Daoy (cell line): ENCODE measurements around the gene OR2T1. TPM values are rescaled to one million over a fixed set of nuclear protein-coding genes. Genes with fewer than 3 reads are reported as not detected.
"Not testable (repeated sequence)": the region's sequence is repeated elsewhere in the genome, so short reads cannot be mapped to it uniquely, and the experiment has no call there.

ENCODE experiments used
- DNase-seq: peaks from one replicate; pipeline ENCODE4 v3.0.0-alpha.2; 2015; ENCODE audit warnings: low read depth
- total RNA-seq: library from RNA; depleted of rRNA; stranded (reverse); fragments of >200 nt; shearing (Covaris generic); gene quantifications from 2 replicates; pipeline ENCODE4 v1.2.3, GENCODE V29; 2014; rRNA removed

The OR2T1 gene
- total RNA-seq, 1 experiment from 2014 or later: not detected

DNA sequence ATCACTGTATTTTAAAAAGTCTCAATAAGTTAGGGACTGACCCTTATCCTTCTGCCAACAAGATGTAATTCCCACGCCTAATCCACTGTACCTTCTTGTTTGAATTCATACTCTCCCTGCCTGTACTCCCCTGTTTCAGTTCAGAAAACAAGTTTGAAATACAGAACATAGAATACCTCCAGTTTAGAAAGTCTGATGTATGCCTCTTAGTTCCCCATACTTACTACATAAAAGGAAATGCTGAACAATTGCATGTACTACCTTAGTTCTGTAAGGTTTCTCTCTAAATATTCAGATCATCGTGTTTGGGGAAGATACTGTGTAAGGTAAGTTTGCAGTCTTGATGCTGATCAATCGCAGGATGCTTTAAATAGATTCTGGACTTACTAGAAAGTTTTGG is 33.5 kb downstream of the OR2T1 start:
- not testable (repeated sequence) for DNase-seq

DNA sequence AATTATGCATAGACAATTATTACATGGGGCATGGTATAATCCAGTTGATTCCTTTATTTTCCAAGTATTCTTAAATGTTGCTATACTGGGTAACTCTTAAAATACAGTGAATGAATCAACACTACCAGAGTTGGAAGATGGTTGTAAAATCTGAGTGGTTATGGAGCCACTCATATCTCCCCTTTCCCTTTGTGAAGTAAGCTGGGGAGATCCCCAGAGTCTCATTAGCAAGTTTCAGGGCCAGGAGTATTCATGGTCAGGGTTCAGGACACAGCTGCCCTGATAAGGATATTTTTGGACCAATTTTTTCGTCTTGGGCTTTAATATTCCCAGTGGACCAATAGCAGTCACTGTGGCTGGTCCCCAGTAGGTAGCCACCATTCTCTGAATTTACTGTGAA is 35.8 kb downstream of the OR2T1 start:
- not testable (repeated sequence) for DNase-seq

DNA sequence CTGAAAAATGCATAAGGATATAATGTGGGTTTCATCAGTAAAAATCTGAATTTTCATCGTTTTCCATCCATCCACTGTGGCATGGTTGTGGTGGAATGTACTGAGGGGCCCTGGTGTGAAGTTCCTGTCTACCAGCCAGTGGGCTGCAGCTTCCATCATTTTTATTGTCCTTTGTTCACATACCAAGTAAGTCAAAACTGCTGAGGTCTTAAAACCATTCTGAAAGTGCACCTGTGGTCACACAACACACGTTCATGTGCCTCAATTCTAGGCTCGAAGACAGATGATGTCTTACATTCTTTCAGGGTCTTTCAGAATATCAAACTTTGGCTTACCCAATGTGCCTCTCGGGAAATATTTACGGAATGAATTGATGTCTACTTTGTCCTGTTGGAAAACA is 36.4 kb downstream of the OR2T1 start:
- DNase-seq: not testable (repeated sequence)

DNA sequence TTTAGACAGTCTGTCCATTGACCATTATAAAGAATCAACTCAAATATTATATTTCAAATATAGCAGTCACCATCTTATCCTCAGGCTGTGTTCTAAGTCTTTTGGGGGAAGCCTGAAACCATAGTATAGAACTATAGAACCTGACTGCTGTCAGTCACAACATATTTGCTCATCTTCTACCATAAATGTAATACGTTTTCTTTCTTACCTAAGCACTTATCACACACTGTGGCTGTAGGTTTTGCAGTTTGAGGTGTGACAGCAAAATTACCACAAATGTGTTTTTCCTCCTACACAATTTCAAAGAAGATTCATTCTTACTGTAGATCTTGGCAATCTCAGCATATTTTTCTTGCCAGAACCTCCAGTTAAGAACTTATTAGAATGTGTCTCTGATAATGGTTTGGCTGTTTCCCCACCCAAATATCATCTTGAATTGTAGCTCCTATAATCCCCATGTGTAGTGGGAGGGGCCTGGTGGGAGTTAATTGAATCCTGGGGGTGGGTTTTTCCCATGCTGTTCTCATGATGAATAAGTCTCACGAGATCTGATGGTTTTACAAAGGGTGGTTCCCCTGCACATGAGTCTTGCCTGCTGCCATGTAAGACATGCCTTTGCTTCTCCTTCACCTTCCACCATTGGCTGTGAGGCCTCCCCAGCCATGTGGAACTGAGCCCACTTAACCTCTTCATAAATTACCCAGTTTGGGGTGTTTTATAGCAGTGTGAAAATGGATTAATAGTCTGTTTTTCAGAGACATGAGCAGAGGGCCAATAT is 39.8 kb downstream of the OR2T1 start:
- DNase-seq: not testable (repeated sequence)

DNA sequence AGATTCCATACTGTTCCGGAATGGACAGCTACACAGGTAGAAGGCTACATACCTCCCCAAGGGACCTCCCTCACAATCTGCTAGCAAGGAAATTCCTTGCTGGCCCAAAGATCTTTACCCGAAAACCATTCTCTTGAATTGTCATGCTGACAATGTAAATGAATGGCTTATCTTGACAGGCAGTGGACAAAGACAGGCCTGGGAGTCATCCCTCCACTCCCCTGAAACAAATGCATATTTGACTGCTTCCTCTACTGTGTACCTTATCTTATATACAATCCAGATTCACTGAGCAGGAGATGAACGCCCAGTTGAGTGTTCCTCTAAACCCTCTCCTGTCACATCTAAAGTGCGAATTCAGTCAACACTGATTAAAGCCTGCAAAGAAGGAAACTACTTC is 41.8 kb downstream of the OR2T1 start:
- DNase-seq: not testable (repeated sequence)

DNA sequence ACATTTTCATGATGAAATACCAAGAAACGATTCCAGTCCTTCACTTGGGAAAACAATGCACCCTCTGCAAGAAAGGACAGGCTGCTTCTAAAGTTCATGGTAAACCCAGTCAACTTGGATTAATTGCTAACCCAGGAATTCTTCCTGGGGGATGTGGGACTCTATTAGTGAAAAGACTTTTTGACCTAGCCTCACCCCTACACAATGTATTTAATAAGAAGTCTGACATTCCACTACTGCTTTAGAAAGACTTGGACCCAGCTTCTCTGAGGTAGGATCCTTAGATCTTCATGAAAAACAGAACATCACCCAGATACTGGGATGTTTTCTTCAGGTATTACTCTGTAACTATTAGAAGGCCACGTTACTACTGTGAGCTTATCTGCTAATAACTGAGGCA is 42.6 kb downstream of the OR2T1 start, which contains the start of gene OR2T2:
TSS of gene OR2T2 (plus strand) at position 239 of the 400 bp plus-strand sequence. CDS start 7,161 bp downstream, outside the sequence.
- not testable (repeated sequence) for DNase-seq

DNA sequence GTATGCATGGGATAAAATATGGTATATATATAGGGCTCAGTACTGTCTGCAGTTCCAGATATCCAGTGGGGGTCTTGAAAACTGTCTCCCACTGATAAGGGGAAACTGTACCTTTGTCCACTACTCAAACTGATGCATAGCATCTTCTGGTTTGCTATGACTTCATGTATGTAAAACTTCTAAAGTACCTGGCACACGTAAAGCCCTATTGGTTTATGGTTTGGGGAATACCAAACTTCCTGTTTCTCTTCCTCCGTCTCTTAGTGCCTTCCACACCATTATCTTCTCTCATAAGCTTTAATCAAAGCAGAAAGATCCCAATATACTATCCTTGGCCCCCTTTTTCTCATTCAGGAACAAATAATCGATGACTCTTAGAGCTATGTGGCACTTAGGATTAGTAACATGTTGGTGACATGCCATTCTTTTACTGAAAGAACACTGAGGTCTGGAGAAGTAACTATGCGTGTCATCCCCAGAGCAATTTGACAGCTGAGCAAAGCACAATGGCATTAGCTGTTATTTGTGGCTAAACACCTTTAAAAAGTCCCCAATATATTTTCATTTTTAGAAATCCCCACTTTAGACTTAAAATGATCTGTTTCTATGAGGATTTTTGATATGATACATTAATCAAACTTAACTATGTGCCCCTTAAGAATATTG is 45.7 kb downstream of the OR2T1 start:
- DNase-seq: not testable (repeated sequence)

DNA sequence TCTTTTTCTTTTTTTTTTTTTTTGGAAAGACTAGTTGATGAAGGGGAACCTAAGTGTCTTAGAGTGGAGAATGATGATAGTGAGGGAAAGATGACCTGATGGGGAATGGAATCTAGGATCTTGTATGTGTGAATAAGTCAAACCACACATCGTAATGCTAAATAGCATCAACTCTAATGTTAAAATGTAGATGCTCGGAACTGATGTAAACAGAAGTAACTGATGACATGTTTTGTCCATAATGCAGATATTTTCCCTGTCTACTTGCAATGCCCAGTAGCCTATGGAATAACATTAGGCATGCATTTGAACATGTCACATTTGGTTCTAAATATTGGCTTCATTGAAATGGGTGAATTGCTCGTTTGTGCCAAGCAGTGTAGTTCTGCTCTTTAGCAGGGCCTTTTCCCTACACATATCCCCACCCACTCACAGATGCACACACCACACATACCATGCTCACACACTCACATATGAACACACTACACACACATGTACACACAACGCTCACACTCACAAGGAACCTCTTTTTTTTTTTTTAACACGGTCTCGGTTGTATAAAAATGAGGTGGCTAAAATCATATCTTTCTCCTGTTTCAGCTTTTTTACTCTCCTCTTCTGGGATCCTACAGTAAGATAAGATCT is 47.1 kb downstream of the OR2T1 start:
- not testable (repeated sequence) for DNase-seq

DNA sequence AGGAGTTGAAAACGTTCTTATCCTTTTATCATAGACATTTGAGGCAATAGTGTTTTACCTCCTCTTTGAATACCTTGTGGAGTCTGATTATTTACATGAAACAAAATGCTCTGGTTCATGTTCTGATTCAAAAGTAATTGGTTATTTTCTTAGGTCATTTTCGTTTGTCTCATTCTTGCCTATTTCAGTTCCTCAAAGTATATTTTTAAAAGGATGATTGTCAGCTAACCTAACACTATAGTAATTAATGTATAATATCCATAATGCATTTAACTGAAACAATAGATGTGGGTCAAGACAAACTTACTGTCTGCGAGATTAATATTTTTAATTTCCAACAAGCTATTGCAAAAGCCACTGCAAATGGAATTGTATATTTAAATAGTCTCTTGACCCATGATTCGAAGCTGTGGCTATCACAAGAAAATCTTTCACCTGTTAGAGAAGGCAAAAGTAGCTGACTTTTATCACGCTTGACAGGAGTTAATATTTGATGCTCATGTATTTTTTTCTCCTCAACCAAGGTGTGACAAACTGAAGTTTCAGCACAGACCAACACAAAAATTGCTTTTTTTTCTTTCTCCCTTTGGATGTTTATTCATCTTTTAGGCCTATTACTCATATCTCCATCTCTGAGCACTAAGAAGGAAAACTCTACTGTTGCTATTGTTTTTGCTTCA is 47.8 kb downstream of the OR2T1 start:
- DNase-seq: not testable (repeated sequence)

DNA sequence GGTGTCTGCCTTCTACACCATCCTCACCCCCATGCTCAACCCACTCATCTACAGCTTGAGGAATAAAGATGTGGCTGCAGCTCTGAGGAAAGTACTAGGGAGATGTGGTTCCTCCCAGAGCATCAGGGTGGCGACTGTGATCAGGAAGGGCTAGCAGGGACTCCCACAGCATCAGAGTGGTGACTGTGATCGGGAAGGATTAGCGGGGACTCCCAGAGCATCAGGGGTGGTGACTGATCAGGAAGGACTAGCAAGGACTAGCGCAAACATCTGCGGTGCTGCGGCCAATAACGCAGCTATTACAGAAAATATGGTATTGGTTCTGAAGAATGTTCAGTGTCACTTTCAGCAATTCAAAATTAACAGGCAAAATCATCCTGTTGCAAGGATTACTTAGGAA is 50.8 kb downstream of the OR2T1 start:
- DNase-seq: not testable (repeated sequence)

DNA sequence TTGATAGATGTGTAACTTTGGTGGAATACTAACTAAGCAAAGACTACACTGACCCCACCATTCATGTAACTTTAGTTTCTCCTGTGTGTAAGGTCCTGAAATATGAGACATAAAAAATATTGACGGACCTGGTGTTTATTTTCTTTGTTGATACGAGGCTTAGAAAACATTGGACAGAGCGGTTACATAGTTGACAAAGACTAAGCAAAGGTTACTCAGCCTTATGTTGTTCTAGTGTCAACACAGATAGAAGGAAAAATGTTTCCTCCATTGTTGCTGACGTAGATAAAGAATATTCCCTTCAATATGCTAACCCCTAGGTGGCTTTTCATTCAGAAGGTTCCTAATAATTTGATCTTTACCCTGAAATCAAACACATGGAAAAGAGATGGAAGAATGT is 52.2 kb downstream of the OR2T1 start:
- DNase-seq: not testable (repeated sequence)

DNA sequence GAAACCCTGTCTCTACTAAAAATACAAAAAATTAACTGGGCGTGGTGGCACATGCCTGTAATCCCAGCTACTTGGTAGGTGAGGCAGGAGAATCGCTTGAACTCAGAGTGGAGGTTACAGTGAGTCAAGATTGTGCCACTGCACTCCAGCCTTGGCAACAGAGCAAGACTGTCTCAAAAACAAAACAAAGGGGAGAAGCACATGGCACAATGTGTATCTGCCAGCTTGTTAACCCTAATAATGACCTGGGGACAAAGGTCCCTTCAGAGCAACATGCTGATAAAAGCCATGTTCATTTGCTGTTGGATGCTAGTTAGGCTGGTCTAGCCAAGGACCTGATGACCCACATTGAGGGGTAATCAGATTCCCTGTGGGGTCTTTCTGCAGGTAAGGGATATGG is 53.8 kb downstream of the OR2T1 start:
- not testable (repeated sequence) for DNase-seq

Other genes with a start within 250 kb of the OR2T1 start
- not detected in 2 replicates for gene OR2M2, start 228.2 kb upstream of the OR2T1 start, total RNA-seq
- not detected in 2 replicates for gene OR2M3, start 205.8 kb upstream of the OR2T1 start, total RNA-seq
- not detected in 2 replicates for gene OR2M4, start 171.6 kb upstream of the OR2T1 start, total RNA-seq
- gene OR2T33, start 125.1 kb upstream of the OR2T1 start, total RNA-seq: 0.57 and 1.7 TPM in 2 replicates
- not detected in 2 replicates for gene OR2T12, start 99.6 kb upstream of the OR2T1 start, total RNA-seq
- not detected in 2 replicates for gene OR2M7, start 78.5 kb upstream of the OR2T1 start, total RNA-seq
- gene OR14C36, start 54.3 kb upstream of the OR2T1 start, total RNA-seq: not detected in 2 replicates
- gene OR2T4, start 41.4 kb upstream of the OR2T1 start, total RNA-seq: not detected in 2 replicates
- gene OR2T6, start 27.3 kb upstream of the OR2T1 start, total RNA-seq: not detected in 2 replicates
- not detected in 2 replicates for gene OR2T2, start 42.6 kb downstream of the OR2T1 start, total RNA-seq
- gene OR2T3, start 70.3 kb downstream of the OR2T1 start, total RNA-seq: not detected in 2 replicates
- gene OR2T5, start 85.5 kb downstream of the OR2T1 start, total RNA-seq: not detected in 2 replicates
- gene OR2G6, start 105.0 kb downstream of the OR2T1 start, total RNA-seq: not detected in 2 replicates
- gene OR2T29, start 159.7 kb downstream of the OR2T1 start, total RNA-seq: not detected in 2 replicates
- gene OR2T34, start 171.7 kb downstream of the OR2T1 start, total RNA-seq: not detected in 2 replicates
- not detected in 2 replicates for gene OR2T10, start 194.7 kb downstream of the OR2T1 start, total RNA-seq
- not detected in 2 replicates for gene OR2T11, start 232.0 kb downstream of the OR2T1 start, total RNA-seq
- not detected in 2 replicates for gene OR2T35, start 242.2 kb downstream of the OR2T1 start, total RNA-seq